Trophoblast cell (in vitro differentiated cells and primary cell): ENCODE measurements around the gene AMBRA1.

ENCODE experiments used
- DNase-seq, 2 donors: peaks; one replicate each; pipeline ENCODE4 v3.0.0-alpha.2; 2016
- H2AFZ ChIP-seq: 2 replicates; pipeline ENCODE4 v1.6.1; 2013; ENCODE audit warnings: low read length, moderate library complexity, mild to moderate bottlenecking; ENCODE audit not compliant: insufficient read depth, poor library complexity
- H2AK5ac ChIP-seq: 2 replicates; pipeline ENCODE4 v1.6.1; 2013; ENCODE audit warnings: mild to moderate bottlenecking, low read length
- H2BK120ac ChIP-seq: 2 replicates; pipeline ENCODE4 v1.6.1; 2013; ENCODE audit warnings: low read length, mild to moderate bottlenecking, moderate library complexity; ENCODE audit not compliant: insufficient read depth, poor library complexity
- H2BK12ac ChIP-seq: 2 replicates; pipeline ENCODE4 v1.6.1; 2013; ENCODE audit warnings: mild to moderate bottlenecking, low read length, moderate library complexity
- H2BK5ac ChIP-seq: 2 replicates; pipeline ENCODE4 v1.6.1; 2013; ENCODE audit warnings: low read length, low read depth, moderate library complexity, mild to moderate bottlenecking; ENCODE audit not compliant: poor library complexity
- H3K14ac ChIP-seq: 2 replicates; pipeline ENCODE4 v1.6.1; 2013; ENCODE audit warnings: mild to moderate bottlenecking, low read length
- H3K18ac ChIP-seq: 2 replicates; pipeline ENCODE4 v1.6.1; 2013; ENCODE audit warnings: mild to moderate bottlenecking, low read length
- H3K23ac ChIP-seq: 2 replicates; pipeline ENCODE4 v1.6.1; 2013; ENCODE audit warnings: low read length
- H3K27ac ChIP-seq: 2 replicates; pipeline ENCODE4 v1.5.1; 2013; ENCODE audit warnings: low read depth, mild to moderate bottlenecking, inconsistent platforms, low read length, moderate library complexity
- H3K27me3 ChIP-seq: 2 replicates; pipeline ENCODE4 v1.6.1; 2013; ENCODE audit warnings: inconsistent platforms, mild to moderate bottlenecking, low read length, moderate library complexity; ENCODE audit not compliant: insufficient read depth
- H3K36me3 ChIP-seq, 2 experiments: 1 replicate in 1 of 2; 2 replicates in 1 of 2; pipeline ENCODE4 v1.6.1; 2013; ENCODE audit warnings: low read length in 2 of 2, mild to moderate bottlenecking in 2 of 2, moderate library complexity in 1 of 2; ENCODE audit not compliant: insufficient read depth in 2 of 2, control insufficient read depth in 1 of 2
- H3K4ac ChIP-seq: 2 replicates; pipeline ENCODE4 v1.6.1; 2013; ENCODE audit warnings: low read depth, mild to moderate bottlenecking, low read length, moderate library complexity
- H3K4me1 ChIP-seq, 2 experiments: 1 replicate in 1 of 2; 2 replicates in 1 of 2; pipeline ENCODE4 v1.6.1; 2013; ENCODE audit warnings: low read length in 2 of 2, mild to moderate bottlenecking in 2 of 2, moderate library complexity in 1 of 2; ENCODE audit not compliant: insufficient read depth in 2 of 2, control insufficient read depth in 1 of 2
- H3K4me2 ChIP-seq: 2 replicates; pipeline ENCODE4 v1.6.1; 2013; ENCODE audit warnings: inconsistent platforms, mild to moderate bottlenecking, low read length, moderate library complexity
- H3K4me3 ChIP-seq: 2 replicates; pipeline ENCODE4 v1.5.1; 2013; ENCODE audit warnings: mild to moderate bottlenecking, low read depth, low read length, inconsistent platforms
- H3K79me1 ChIP-seq: one replicate; pipeline ENCODE4 v1.6.1; 2013; ENCODE audit warnings: low read length
- H3K79me2 ChIP-seq: 2 replicates; pipeline ENCODE4 v1.6.1; 2013; ENCODE audit warnings: low read length, mild to moderate bottlenecking; ENCODE audit not compliant: control insufficient read depth, insufficient read depth, poor library complexity
- H3K9ac ChIP-seq: 2 replicates; pipeline ENCODE4 v1.6.1; 2013; ENCODE audit warnings: mild to moderate bottlenecking, low read length
- H3K9me3 ChIP-seq: 2 replicates; pipeline ENCODE4 v1.6.1; 2013; ENCODE audit warnings: low read depth, mild to moderate bottlenecking, control low read depth, inconsistent platforms, low read length; ENCODE audit not compliant: insufficient read depth
- H4K12ac ChIP-seq: 2 replicates; pipeline ENCODE4 v1.6.1; 2013; ENCODE audit warnings: low read depth, mild to moderate bottlenecking, low read length, moderate library complexity
- H4K8ac ChIP-seq: 2 replicates; pipeline ENCODE4 v1.6.1; 2013; ENCODE audit warnings: low read depth, mild to moderate bottlenecking, low read length, moderate library complexity
- H4K91ac ChIP-seq: one replicate; pipeline ENCODE4 v1.6.1; 2013; ENCODE audit warnings: low read depth, mild to moderate bottlenecking, low read length, moderate library complexity
- WGBS: extraction: QIAGEN DNeasy Blood & Tissue Kit; methylation state at CpG from one replicate; pipeline ENCODE4 v1.1.7; 2013; ENCODE audit warnings: missing lambda C conversion rate; ENCODE audit not compliant: insufficient read length, insufficient coverage; ENCODE audit errors: extremely low coverage; 5-methylcytosine and 5-hydroxymethylcytosine counted together

The AMBRA1 gene

DNA sequence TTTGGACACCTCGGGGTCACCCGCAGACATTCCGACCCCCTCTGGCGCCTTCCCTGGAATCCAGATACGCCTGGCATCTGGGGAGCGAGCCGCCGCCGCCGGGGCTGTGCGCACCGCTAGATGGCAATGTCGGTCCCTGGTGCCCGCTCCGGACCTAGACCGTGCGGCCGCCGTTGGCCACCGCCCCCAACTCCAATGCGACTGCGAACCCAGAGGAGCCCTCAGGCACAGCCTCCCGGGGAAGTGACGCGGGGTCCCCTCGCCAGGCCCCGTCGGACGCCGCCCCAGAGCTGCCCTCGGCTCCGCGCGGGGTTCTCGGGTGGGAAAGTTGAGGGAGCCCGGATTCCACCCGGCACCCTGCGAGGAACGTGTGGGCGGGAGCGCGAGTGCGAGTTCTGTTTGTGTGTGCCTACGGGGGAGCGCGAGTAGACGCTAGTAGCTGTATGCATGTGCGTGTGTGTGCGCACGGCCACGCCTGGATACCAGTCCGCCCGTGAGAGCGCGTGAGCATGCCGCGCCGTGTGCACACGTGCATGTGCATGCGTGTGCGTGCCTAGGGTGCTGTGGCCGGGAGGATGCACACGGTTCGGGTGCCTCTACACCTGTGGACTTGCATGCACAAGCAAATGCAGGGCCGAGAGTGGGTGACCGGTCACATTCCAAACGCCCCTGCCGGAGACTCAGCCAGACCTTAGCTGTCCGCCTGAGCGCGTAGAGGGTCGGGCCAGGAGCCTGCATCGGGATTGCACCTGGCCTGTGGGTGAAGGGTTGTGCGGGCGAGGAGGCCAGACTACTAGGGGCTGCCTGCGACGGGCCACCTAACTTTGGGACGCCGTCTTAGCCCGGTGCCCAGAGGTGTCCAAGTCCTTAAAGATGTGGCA lies 204.1 kb downstream of the AMBRA1 start:
- Histone ChIP-seq H2AK5ac (no peak overlapping the region), H3K14ac (no peak overlapping the region), H3K79me1 (no peaks in the 10 kb centered on the region), H3K4me3 (peak overlapping the region; percentile 57), H3K9me3 (peaks cover 4% of the 10 kb centered on the region), H3K4me1 (peaks cover 26 to 28% of the 10 kb centered on the region in 2 experiments), H2BK5ac (no peak overlapping the region), H3K4ac (no peak overlapping the region), H3K9ac (no peak overlapping the region), H2AFZ (peak overlapping the region; percentile 62), H3K36me3 (no peaks in the 10 kb centered on the region), H2BK120ac (no peak overlapping the region), H3K27ac (no peak overlapping the region), H3K4me2 (peak overlapping the region; percentile 80), H3K18ac (no peak overlapping the region), H3K79me2 (no peaks in the 10 kb centered on the region), H4K8ac (no peak overlapping the region), H2BK12ac (no peak overlapping the region), H4K12ac (no peak overlapping the region), H3K27me3 (peaks cover 29% of the 10 kb centered on the region), H4K91ac (no peak overlapping the region), H3K23ac (no peak overlapping the region)
- no CpG with 5 or more reads among the region's 80 CpGs for WGBS
- peak; percentile 53 to 73 for DNase-seq

DNA sequence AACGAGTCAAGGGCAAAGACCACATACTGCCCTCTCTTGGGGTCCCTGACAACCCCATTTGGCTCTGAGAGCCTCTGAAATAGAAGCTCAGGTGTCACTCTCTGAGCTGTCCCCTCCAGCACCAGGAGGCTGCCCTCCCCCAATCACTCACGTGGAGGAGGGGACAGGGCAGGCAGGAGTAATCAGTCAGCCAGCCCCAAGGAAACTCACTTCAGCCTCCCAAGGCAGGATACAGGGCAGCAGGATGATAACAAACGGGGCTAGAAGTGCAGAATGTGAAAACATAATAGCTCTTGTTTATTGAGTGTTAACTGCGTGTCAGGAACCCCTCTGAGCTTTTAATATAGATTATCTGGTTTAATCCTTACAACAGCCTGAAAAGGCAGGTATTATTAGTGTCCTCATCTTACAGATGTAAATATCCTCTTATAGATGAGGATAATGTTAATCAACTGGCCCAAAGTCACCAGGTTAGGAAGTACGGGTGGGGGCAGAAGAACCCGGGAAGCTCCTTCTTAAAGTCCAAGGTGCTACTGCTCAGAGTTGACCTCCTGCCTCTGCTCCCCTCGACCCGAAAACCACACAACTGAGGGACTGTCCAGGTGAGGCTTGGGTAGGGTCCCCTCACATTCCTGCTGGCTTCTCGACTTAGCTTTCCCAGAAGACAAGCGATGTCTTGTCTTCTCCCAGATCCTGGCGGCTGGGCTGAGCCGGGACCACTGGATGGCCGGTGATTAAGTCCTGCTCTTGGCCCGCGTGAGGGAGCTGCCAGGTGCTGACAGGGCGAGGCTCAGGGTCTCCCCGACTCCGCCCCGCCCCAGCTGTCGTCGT lies 205.0 kb downstream of the AMBRA1 start:
- no peak overlapping the region for H4K8ac ChIP-seq
- no peak overlapping the region for H2BK120ac ChIP-seq
- peaks cover 29% of the 10 kb centered on the region for H3K27me3 ChIP-seq
- no CpG with 5 or more reads among the region's 21 CpGs for WGBS
- H3K18ac ChIP-seq: no peak overlapping the region
- H3K36me3 ChIP-seq: peaks cover 3 to 5% of the 10 kb centered on the region in 2 experiments
- H2BK12ac ChIP-seq: no peak overlapping the region
- no peak overlapping the region for H2AFZ ChIP-seq
- no peaks in the 10 kb centered on the region for H3K79me2 ChIP-seq
- H3K4me1 ChIP-seq: peaks cover 26 to 28% of the 10 kb centered on the region in 2 experiments
- H3K9ac ChIP-seq: no peak overlapping the region
- H4K91ac ChIP-seq: no peak overlapping the region
- H3K14ac ChIP-seq: no peak overlapping the region
- no peak overlapping the region for H4K12ac ChIP-seq
- H3K4me2 ChIP-seq: peak overlapping the region; percentile 80
- no peak overlapping the region for H3K4ac ChIP-seq
- no peak overlapping the region for H3K4me3 ChIP-seq
- H2BK5ac ChIP-seq: no peak overlapping the region
- H3K27ac ChIP-seq: no peak overlapping the region
- H3K9me3 ChIP-seq: peaks cover 4% of the 10 kb centered on the region
- no peak overlapping the region for H3K23ac ChIP-seq
- DNase-seq: no peak
- H2AK5ac ChIP-seq: no peak overlapping the region
- no peaks in the 10 kb centered on the region for H3K79me1 ChIP-seq

GRCh38 chr11:46387919-46388618 lies 205.8 kb downstream of the AMBRA1 start:
- no peak overlapping the region for H2BK120ac ChIP-seq
- no peak overlapping the region for H2AK5ac ChIP-seq
- H3K4ac ChIP-seq: no peak overlapping the region
- H3K4me1 ChIP-seq: peaks cover 28 to 29% of the 10 kb centered on the region in 2 experiments
- H2AFZ ChIP-seq: no peak overlapping the region
- no peak overlapping the region for H3K4me2 ChIP-seq
- no peak overlapping the region for H4K8ac ChIP-seq
- peaks cover 29% of the 10 kb centered on the region for H3K27me3 ChIP-seq
- no peak overlapping the region for H4K91ac ChIP-seq
- H3K9ac ChIP-seq: no peak overlapping the region
- no CpG with 5 or more reads among the region's 24 CpGs for WGBS
- no peak overlapping the region for H3K18ac ChIP-seq
- peaks cover 4% of the 10 kb centered on the region for H3K9me3 ChIP-seq
- no peak overlapping the region for H2BK12ac ChIP-seq
- H3K23ac ChIP-seq: no peak overlapping the region
- H3K36me3 ChIP-seq: peaks cover 9 to 12% of the 10 kb centered on the region in 2 experiments
- H2BK5ac ChIP-seq: no peak overlapping the region
- H3K14ac ChIP-seq: no peak overlapping the region
- no peak overlapping the region for H3K27ac ChIP-seq
- H3K79me2 ChIP-seq: no peaks in the 10 kb centered on the region
- H3K4me3 ChIP-seq: no peak overlapping the region
- H4K12ac ChIP-seq: no peak overlapping the region
- DNase-seq: no peak
- H3K79me1 ChIP-seq: no peaks in the 10 kb centered on the region

- Histone ChIP-seq H3K4me1 (peaks cover 30 to 32% of the 10 kb centered on the region in 2 experiments), H4K8ac (no peak overlapping the region), H2BK12ac (no peak overlapping the region), H3K79me2 (peaks cover 1% of the 10 kb centered on the region), H3K4ac (no peak overlapping the region), H4K12ac (no peak overlapping the region), H3K9me3 (peaks cover 4% of the 10 kb centered on the region), H3K36me3 (peaks cover 13 to 16% of the 10 kb centered on the region in 2 experiments), H3K27me3 (peaks cover 29% of the 10 kb centered on the region), H3K23ac (no peak overlapping the region), H3K4me2 (no peak overlapping the region), H4K91ac (no peak overlapping the region), H3K9ac (no peak overlapping the region), H3K4me3 (no peak overlapping the region), H2BK120ac (no peak overlapping the region), H2BK5ac (no peak overlapping the region), H3K18ac (no peak overlapping the region), H3K27ac (no peak overlapping the region), H3K79me1 (peaks cover 1% of the 10 kb centered on the region), H2AK5ac (no peak overlapping the region), H2AFZ (no peak overlapping the region), H3K14ac (no peak overlapping the region)
- no CpG with 5 or more reads among the region's 5 CpGs for WGBS
- no peak for DNase-seq
These were observed 206.4 kb downstream of the AMBRA1 start for GRCh38 chr11:46387456-46387855.
